Subcutaneous adipose tissue (tissue), 4 donors: ENCODE results near the gene ADAM22. TPM values are rescaled to one million over a fixed set of nuclear protein-coding genes. Genes with fewer than 3 reads are reported as not detected.

Experiments
- total RNA-seq, 4 donors: library from RNA; depleted of rRNA; stranded (reverse); fragments of >200 nt; gene quantifications; one replicate each; pipeline ENCODE4 v1.1.0, GENCODE V29; 2016
- TF ChIP-seq, protein P1 (sequence below): fragments of 450-650 bp; IDR thresholded peaks from one replicate; pipeline ENCODE4 v1.5.1; 2016; ENCODE audit warnings: low read depth, mild to moderate bottlenecking, control low read depth, antibody characterized with exemption, moderate library complexity

The ADAM22 gene
- total RNA-seq, 4 donors from 2014 or later, result 3.1 to 8.1 (median 4.6) TPM

DNA sequence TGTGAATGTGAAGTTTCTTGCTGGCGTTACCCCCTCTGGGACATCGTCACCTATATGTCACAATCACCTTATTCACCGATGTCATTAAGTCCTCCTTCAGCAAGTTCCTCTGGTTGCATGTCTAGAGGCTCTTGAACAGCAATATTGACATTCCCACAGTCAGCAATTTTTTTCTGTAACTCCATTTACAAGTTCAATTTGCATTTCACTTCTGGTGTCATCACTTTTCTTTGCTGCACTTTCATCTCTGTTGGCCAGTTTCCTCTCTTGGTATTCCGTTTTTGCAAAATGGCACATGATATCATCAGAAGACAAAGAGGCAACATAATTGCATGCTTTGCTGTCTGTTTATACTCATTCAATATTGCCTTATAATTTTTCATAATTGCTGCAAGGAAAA is 216.0 kb downstream of the ADAM22 start:
- TF ChIP-seq, protein P1, sequence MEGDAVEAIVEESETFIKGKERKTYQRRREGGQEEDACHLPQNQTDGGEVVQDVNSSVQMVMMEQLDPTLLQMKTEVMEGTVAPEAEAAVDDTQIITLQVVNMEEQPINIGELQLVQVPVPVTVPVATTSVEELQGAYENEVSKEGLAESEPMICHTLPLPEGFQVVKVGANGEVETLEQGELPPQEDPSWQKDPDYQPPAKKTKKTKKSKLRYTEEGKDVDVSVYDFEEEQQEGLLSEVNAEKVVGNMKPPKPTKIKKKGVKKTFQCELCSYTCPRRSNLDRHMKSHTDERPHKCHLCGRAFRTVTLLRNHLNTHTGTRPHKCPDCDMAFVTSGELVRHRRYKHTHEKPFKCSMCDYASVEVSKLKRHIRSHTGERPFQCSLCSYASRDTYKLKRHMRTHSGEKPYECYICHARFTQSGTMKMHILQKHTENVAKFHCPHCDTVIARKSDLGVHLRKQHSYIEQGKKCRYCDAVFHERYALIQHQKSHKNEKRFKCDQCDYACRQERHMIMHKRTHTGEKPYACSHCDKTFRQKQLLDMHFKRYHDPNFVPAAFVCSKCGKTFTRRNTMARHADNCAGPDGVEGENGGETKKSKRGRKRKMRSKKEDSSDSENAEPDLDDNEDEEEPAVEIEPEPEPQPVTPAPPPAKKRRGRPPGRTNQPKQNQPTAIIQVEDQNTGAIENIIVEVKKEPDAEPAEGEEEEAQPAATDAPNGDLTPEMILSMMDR, result no peak

DNA sequence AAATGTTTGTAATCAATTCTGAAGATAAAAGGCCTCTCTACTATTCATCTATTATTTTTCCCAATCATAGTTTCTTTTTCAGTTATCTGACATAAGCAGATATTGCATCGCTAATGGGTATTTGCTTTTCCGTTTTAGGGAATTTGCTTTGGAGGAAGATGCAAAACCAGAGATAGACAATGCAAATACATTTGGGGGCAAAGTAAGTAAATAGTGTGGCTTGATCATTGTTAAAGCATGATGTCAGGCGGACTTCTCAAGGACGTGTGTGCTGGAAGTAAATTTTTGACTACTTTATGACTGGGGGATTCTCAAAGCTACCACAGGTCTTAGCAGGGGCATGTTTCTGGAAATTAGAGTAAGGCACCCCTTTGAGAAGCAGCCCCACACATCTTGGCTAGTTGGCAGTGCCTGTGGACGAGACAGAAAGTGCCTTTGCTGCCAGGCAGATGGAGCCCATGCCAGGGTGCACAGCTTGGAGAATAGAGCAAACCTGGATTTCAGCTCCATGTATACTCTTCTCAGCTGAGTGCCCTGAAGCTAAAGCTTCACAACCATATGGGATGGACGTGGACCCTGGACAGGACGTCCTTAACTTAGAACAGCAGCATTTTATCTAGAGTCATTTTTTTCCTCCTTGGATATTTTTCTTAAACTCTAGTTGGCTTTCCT is 217.2 kb downstream of the ADAM22 start:
- TF ChIP-seq, protein P1, result no peak

DNA sequence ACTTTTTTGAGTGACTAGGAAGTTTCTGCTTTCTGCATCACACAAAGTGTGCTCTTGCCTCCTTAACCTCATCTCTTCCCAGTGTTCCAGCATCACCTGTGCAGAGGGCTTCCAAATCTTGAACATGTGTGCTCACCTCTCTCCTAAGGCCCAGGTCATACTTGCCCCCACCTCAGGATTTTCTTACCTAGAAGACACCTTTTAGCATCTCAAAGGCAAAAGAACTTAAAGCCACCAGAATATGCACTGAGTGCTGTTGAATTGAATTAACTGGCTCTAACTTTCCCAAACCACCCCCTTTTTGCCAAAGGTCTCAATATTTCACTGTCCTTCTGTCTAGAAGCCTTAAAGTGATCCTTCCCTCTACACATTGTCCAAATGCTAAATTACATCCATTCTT is 219.3 kb downstream of the ADAM22 start:
- TF ChIP-seq, protein P1, result no peak

DNA sequence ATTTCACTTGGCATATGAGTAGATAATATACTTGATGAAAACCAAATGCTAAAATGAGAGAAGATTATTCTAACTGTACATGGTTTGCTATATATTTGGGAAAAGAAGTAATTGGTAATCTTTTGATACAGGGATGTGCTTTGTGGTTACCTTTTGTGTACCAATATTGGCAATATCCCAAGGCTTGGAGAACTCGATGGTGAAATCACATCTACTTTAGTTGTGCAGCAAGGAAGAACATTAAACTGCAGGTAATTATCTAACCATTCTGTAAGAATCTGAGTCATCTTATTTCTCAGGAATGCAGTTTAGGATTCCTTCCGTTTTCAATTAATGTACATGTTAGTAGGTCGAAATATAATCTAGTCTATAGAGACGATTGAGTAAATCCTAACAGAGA is 221.7 kb downstream of the ADAM22 start:
- TF ChIP-seq, protein P1, result no peak

DNA sequence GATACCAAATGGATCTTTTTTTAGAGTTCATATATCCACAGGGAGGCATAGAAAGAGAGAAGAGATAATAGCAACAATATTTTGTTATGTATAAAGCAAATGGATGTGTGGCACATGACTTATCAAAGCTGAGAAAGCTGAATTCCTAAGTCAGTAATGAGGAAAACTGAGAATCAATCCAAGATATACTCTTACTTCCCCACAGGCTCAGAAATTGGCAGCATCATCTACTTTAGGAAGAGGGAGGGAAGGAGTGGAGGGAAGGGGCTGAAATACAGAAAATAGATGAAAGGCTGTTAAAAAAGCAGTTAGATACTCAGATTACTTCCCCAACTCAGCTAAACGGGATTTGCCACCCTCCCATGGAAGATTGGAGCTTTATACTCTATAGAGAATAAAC is 222.3 kb downstream of the ADAM22 start:
- TF ChIP-seq, protein P1, result no peak

DNA sequence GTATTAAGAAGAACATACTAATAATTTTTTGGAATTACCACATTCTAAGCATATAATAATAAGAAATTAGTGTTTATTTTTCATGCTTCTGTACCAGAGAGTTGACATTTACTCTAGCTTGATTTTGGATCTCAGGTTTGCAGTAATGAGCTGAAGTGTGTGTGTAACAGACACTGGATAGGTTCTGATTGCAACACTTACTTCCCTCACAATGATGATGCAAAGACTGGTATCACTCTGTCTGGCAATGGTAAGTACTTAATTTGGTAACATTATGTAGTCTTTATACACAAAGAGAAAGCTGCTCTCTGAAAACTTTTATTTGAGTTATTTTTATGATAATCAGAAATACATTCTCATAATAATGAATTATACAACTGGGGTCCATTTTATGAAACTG is 231.6 kb downstream of the ADAM22 start:
- TF ChIP-seq, protein P1, result no peak

DNA sequence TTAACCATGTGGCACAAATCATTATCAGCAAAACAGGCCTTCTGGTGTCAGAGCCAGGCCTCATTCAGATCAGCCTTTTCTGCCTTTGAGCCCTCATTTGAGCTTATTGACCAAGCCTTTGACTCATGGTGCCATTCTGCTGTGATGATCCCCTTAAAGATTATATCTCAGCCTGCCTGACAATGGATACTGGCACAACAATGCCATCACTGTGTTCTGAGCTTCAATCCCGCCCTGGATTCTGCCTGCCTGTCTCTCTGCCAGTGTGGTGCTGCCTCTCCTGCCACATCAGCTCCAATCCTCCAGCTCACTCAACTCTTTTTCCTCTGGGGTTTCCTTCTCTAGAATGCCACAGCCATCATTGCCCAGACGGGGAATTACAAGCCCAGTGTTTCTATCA is 233.2 kb downstream of the ADAM22 start:
- TF ChIP-seq, protein P1, result no peak
